Naive B cell (primary cell): Measurements from ENCODE around the gene SPTLC2. TPM values are rescaled to one million over a fixed set of nuclear protein-coding genes. Genes with fewer than 3 reads are reported as not detected.

Experiments
- ATAC-seq, 2 donors: fragments of 150-1000 bp; cut with Tn5 transposase; 2 replicates each; pipeline ENCODE4 v1.10.0; 2021; ENCODE audit warnings: low read depth in 2 of 2, mild to moderate bottlenecking in 2 of 2, moderate library complexity in 2 of 2
- DNase-seq: peaks from one replicate; pipeline ENCODE4 v3.0.0; 2022
- H3K27ac Mint-ChIP-seq, 6 donors: one replicate each; pipeline ENCODE4 v1.8.0; 2020 to 2022; ENCODE audit warnings: mild to moderate bottlenecking in 6 of 6, mixed read lengths in 6 of 6, moderate library complexity in 5 of 6, inconsistent platforms in 2 of 6
- H3K27me3 Mint-ChIP-seq, 3 donors: one replicate each; pipeline ENCODE4 v1.8.0; 2021 to 2022; ENCODE audit warnings: mixed read lengths in 3 of 3, mild to moderate bottlenecking in 1 of 3
- H3K36me3 Mint-ChIP-seq, 2 donors: one replicate each; pipeline ENCODE4 v1.8.0; 2020 to 2022; ENCODE audit warnings: mixed read lengths in 2 of 2, inconsistent platforms in 1 of 2, mild to moderate bottlenecking in 1 of 2
- H3K4me1 Mint-ChIP-seq, 3 donors: one replicate each; pipeline ENCODE4 v1.8.0; 2020 to 2022; ENCODE audit warnings: mixed read lengths in 3 of 3, inconsistent platforms in 1 of 3, mild to moderate bottlenecking in 1 of 3, moderate library complexity in 1 of 3
- H3K4me3 Mint-ChIP-seq, 8 donors: one replicate each; pipeline ENCODE4 v1.8.0; 2020 to 2022; ENCODE audit warnings: mild to moderate bottlenecking in 8 of 8, mixed read lengths in 8 of 8, moderate library complexity in 8 of 8, inconsistent platforms in 2 of 8
- H3K9me3 Mint-ChIP-seq, 7 donors: one replicate each; pipeline ENCODE4 v1.8.0; 2020 to 2022; ENCODE audit warnings: mixed read lengths in 7 of 7, mild to moderate bottlenecking in 5 of 7, inconsistent platforms in 2 of 7, moderate library complexity in 1 of 7
- polyA plus RNA-seq, 6 donors: library from polyadenylated mRNA; unstranded; fragments of 300-500 nt; fragmentation: Illumina TruSeq; gene quantifications; one replicate each; pipeline ENCODE4 v1.2.3, GENCODE V29; 2021; ENCODE audit warnings: low read depth in 6 of 6

SPTLC2 gene
- polyA plus RNA-seq, 6 donors from 2014 or later = 2.1 to 37.2 (median 32.8) TPM

DNA sequence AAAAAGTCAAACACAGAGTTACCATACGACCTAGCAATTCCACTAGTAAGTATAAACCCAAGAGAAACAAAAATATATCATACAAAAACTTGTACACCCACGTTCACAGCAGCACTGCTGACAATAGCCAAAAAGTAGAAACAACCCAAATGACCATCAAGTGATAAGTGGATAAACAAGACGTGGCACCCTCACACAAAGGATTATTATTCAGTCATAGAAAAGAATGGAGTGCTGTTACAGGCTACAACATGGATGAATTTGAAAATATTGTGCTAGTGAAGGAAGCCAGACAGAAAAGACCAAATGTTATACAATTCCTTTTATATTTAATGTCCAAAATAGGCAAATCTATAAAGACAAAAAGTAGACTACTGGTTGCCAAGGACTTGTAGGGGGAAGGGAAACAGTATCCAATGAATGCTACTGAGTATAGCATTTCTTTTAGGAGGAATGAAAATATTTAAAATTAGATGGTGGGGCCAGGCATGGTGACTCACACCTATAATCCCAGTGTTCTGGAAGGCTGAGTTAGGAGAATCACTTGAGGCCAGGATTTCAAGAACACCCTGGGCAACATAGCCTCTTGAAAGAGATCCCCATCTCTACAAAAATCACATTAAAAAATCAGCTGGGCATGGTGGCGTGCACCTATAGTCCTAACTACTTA is 41.9 kb downstream of the SPTLC2 start:
- no peaks in the 10 kb centered on the region for H3K27me3 Mint-ChIP-seq
- H3K4me3 Mint-ChIP-seq = no peak overlapping the region
- H3K27ac Mint-ChIP-seq = peak overlapping the region in 3 of 6 donors; percentile 3 to 88 (median 29)
- DNase-seq = no peak
- H3K36me3 Mint-ChIP-seq = peaks cover 8 to 20% of the 10 kb centered on the region in 2 donors
- no peak for ATAC-seq
- H3K4me1 Mint-ChIP-seq = peaks cover 4 to 24% (median 11%) of the 10 kb centered on the region in 3 donors
- no peaks in the 10 kb centered on the region for H3K9me3 Mint-ChIP-seq

DNA sequence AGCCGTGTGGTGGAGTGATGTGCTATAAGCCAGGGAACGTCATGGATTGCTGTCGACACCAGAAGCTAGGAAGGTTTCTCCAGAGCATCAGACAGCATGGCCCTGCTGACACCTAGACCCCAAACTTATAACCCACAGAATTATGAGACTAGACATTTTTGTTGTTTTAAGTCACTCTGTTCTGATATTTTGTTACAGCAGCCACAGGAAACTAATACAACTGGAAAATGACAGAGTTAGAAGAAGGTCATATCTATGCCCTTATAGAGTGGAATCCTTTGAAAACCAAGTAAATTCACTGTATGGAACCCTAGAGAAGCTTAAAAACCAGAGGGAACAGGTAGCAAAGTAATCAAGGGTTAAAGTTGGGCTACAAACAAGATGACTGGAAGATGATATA is 42.5 kb downstream of the SPTLC2 start:
- H3K4me3 Mint-ChIP-seq = no peak overlapping the region
- peaks cover 14 to 25% of the 10 kb centered on the region in 2 donors for H3K36me3 Mint-ChIP-seq
- ATAC-seq (no peak), DNase-seq (no peak)
- peak overlapping the region in 2 of 6 donors; percentile 3 to 83 for H3K27ac Mint-ChIP-seq
- H3K9me3 Mint-ChIP-seq = no peaks in the 10 kb centered on the region
- H3K4me1 Mint-ChIP-seq = peaks cover 4 to 23% (median 6%) of the 10 kb centered on the region in 3 donors
- no peaks in the 10 kb centered on the region for H3K27me3 Mint-ChIP-seq

DNA sequence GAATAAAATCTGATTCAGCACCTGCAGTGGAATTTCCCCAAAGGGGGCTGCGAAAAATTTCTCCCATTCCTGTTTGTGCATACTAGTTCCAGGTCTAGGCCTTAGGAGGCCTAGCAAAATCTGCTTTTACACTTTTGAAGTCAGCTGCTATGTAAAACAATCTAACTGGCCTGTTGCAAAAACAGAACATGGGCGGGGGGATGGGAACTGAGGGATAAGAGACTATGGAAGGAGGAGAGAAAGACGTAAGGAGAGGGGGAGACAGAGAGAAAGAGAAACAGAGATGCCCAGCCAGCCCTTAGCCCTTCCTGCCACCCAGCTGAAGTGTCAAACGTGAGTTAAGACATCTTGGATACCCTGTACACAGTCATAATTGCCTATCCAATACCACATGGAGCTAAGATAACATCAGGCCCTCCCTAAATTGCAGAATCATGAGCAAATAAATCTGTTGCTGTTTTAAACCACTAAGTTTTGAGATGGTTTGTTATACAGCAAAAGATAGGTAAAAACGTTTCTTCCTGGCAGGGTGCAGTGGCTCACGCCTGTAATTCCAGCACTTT is 45.6 kb downstream of the SPTLC2 start:
- Mint-ChIP-seq H3K36me3 (peaks cover 17 to 28% of the 10 kb centered on the region in 2 donors), H3K9me3 (no peaks in the 10 kb centered on the region), H3K27ac (peak overlapping the region; percentile 47 to 94 (median 84)), H3K4me1 (peaks cover 4 to 23% (median 6%) of the 10 kb centered on the region in 3 donors), H3K4me3 (no peak overlapping the region), H3K27me3 (no peaks in the 10 kb centered on the region)
- no peak for ATAC-seq
- DNase-seq = no peak

DNA sequence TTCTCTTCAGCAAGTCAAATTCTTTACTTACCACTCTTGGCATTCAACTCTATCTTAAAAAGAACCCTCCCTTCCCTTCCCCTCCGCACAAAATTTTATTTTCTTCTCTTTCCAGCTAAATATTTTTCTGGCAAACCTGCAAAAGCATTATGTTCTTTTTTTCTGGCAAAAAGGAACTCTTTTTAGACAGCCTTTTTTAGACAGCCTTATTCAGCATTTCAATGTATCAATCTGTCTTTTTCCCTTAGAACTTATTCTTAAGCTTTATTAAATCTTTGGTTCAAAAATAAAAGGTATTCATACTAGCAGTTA is 50.5 kb downstream of the SPTLC2 start:
- Mint-ChIP-seq H3K36me3 (peaks cover 10 to 35% of the 10 kb centered on the region in 2 donors), H3K4me3 (no peak overlapping the region), H3K27me3 (no peaks in the 10 kb centered on the region), H3K27ac (peak overlapping the region in 2 of 6 donors; percentile 16 to 21), H3K4me1 (peaks cover 8 to 17% (median 12%) of the 10 kb centered on the region in 3 donors), H3K9me3 (no peaks in the 10 kb centered on the region)
- DNase-seq (no peak), ATAC-seq (no peak)

DNA sequence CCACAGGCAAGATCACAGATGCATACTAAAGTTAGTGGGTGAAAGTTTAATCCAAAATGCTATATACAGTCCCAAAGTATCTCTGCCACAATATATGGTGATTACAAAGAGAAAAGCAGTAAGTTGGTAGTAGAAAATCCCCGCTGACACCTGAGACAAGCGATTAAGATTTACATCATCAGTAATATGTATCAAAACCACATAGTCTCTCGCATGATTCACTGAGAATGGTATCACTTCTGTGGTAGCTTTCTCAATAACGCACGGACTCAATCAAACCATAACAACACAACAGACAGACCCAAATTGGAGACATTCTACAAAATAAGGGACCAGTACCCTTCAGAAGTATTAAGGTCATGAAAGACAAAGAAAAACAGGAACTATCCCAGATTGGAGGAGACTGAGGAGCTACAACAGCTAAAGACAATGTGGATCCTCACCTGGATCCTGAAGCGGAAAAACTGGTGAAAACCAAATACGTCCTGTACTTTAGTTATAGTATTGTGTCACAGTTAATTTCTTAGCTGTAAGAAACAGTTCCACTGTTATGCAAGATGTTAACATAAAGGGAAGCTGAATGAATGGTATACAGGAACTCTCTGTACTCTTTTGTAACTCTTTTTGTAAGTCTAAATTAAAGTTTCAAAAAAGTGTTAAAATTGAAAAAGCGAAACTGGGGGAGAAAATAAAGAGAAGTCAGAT is 51.0 kb downstream of the SPTLC2 start:
- Mint-ChIP-seq H3K4me3 (no peak overlapping the region), H3K4me1 (peaks cover 3 to 16% (median 7%) of the 10 kb centered on the region in 3 donors), H3K9me3 (no peaks in the 10 kb centered on the region), H3K27ac (peak overlapping the region in 3 of 6 donors; percentile 5 to 35 (median 21)), H3K27me3 (no peaks in the 10 kb centered on the region), H3K36me3 (peaks cover 15 to 35% of the 10 kb centered on the region in 2 donors)
- peak in 1 of 2 donors; percentile 61 for ATAC-seq
- no peak for DNase-seq

DNA sequence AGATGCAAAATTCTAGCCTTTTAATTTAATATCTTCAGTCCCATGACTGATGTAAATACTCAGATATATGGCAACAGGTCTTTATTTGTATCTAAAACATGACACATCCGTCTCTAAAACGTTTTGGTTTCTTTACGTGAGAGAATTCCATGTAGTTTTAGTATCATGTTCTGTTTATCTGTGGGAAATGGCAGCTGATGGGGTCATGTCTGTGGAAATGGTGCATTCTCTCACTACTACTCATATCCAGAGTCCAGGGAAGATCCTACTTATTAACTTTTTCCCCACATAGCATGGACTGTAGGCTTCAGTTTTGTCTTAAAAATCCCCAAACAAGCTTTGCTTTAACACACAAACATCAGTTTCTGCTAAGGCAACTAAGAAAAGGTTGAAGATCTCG is 53.8 kb downstream of the SPTLC2 start:
- H3K27me3 Mint-ChIP-seq = no peaks in the 10 kb centered on the region
- peaks cover 0 to 19% (median 7%) of the 10 kb centered on the region in 3 donors for H3K4me1 Mint-ChIP-seq
- DNase-seq (no peak), ATAC-seq (no peak)
- no peak overlapping the region for H3K4me3 Mint-ChIP-seq
- H3K36me3 Mint-ChIP-seq = peaks cover 8 to 26% of the 10 kb centered on the region in 2 donors
- H3K9me3 Mint-ChIP-seq = no peaks in the 10 kb centered on the region
- H3K27ac Mint-ChIP-seq = peak overlapping the region in 3 of 6 donors; percentile 47 to 83 (median 51)

DNA sequence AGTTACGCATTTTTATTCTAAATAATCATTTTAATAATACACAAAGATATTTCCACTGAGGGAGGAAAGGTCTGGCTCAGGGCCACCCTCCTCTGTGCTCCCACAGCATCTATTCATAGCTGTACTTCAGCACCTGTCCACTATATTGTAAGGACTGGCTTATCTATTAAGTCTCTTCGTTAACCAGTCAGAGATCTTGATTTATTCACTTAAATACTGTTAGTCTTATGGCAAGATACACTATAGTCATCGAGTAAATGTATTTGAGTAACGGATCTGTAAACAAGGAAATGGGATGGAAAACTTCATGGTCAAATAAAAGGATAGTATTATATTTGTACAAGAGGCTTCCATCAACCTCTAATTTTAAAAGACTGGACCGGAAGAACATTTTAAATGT is 54.6 kb downstream of the SPTLC2 start:
- H3K9me3 Mint-ChIP-seq = no peaks in the 10 kb centered on the region
- DNase-seq (no peak), ATAC-seq (no peak)
- no peak overlapping the region for H3K27ac Mint-ChIP-seq
- H3K4me1 Mint-ChIP-seq = peaks cover 0 to 19% (median 7%) of the 10 kb centered on the region in 3 donors
- no peak overlapping the region for H3K4me3 Mint-ChIP-seq
- no peaks in the 10 kb centered on the region for H3K27me3 Mint-ChIP-seq
- peaks cover 8 to 21% of the 10 kb centered on the region in 2 donors for H3K36me3 Mint-ChIP-seq

DNA sequence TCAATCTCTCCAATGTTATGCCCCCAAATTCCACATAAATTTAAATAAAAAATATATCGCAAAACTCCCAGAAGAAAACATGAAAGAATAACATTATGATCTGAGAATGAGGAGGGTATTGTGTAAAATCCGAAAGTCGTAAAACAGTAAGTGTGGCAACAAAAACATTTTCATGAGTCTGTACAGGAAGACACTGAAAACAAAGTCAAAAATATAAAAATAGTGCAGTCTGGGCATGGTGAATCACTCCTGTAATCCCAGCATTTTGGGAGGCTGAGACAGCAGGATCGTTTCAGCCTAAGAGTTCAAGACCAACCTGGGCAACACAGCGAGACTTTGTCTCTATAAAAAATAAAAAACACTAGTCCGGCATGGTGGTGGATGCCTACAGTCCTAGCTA is 57.1 kb downstream of the SPTLC2 start:
- H3K4me3 Mint-ChIP-seq = no peak overlapping the region
- no peaks in the 10 kb centered on the region for H3K9me3 Mint-ChIP-seq
- H3K36me3 Mint-ChIP-seq = peaks cover 8 to 30% of the 10 kb centered on the region in 2 donors
- H3K27ac Mint-ChIP-seq = peak overlapping the region in 1 of 6 donors; percentile 47
- H3K4me1 Mint-ChIP-seq = peaks cover 5 to 14% (median 13%) of the 10 kb centered on the region in 3 donors
- DNase-seq (no peak), ATAC-seq (no peak)
- no peaks in the 10 kb centered on the region for H3K27me3 Mint-ChIP-seq

DNA sequence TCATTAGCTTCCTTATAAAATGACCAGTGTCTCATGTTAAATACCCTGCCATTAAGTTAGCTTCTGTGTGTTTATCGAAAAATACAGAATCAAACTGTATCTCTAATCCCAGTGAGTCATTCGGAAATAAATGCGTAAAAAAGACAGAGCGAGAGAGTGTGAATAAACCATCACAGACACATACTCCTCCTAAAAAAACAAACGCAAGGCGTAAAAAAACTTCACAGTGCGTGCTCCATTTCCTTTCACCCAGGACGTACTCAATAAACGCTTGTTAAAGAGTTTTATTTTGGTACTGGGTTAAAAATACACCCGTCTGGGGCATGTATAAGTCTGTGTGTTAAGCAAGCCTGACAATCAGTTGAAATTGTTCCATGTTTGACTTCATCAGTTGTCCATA is 59.0 kb downstream of the SPTLC2 start:
- H3K9me3 Mint-ChIP-seq = no peaks in the 10 kb centered on the region

DNA sequence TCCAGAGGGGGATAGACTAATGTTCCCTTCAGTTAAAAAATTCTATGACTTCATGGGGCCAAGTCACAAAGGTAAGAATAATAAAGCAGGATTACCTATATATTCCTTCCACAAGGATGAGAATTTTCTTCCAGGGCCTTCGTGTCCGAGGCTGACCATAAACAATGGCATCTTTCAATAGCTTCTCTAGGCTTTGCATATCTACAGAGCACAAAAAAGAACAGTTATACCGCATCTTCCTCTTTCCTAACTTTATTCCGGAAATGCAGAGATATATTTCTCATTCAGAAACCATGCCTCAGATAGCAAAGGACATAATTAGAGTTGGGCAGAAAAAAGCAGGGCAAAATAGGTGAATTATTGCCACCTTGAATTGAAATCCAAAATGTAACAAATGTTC is 59.5 kb downstream of the SPTLC2 start:
- Mint-ChIP-seq H3K9me3 (no peaks in the 10 kb centered on the region), H3K4me1 (peaks cover 5 to 21% (median 8%) of the 10 kb centered on the region in 3 donors), H3K4me3 (peak overlapping the region in 5 of 8 donors; percentile 10 to 84 (median 46)), H3K27ac (peak overlapping the region in 4 of 6 donors; percentile 15 to 92 (median 58)), H3K27me3 (no peaks in the 10 kb centered on the region), H3K36me3 (peaks cover 8 to 19% of the 10 kb centered on the region in 2 donors)
- ATAC-seq (peak in 1 of 2 donors; percentile 63), DNase-seq (no peak)

More for the DNA sequence above, 59.0 kb downstream of the SPTLC2 start:
- Mint-ChIP-seq H3K4me3 (peak overlapping the region in 5 of 8 donors; percentile 10 to 84 (median 46)), H3K27ac (peak overlapping the region in 4 of 6 donors; percentile 15 to 92 (median 58)), H3K36me3 (peaks cover 8 to 23% of the 10 kb centered on the region in 2 donors), H3K27me3 (no peaks in the 10 kb centered on the region), H3K4me1 (peaks cover 5 to 21% (median 8%) of the 10 kb centered on the region in 3 donors)
- DNase-seq (no peak), ATAC-seq (no peak)

DNA sequence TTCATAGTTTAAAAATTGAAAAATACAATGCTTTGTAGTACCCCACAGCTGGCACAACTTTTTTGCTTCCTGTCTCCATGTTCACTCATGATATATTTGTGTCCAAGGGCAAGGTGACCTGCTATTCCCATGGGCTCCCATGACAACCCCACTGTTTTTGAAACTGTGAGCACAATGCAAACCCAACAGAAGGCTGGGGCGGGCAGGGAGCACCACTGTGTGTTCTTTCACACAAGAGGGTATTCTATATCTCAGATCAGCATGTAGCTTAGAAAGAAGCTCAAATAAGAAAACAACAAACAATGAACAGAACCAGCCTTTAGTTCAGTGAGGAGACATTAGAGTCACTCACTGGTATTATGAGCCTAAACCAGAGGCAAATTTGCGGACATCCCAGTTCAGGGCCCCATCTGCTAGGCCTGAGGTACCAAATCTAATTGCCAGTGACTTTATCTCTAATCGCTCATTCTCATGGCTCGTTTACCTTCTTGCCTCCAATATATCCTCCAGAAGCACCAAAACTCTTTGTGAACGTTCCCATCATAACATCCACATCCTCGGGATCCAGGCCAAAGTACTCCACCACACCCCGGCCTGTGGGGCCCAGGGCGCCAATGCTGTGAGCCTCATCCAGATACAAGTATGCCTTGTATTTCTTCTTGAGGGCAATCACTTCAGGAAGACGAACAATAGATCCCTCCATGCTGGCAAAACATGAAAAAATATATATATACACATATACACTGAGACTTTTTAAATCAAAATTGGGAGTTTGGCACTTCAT is 61.4 kb downstream of the SPTLC2 start:
- peak overlapping the region in 4 of 6 donors; percentile 16 to 78 (median 70) for H3K27ac Mint-ChIP-seq
- peaks cover 0 to 13% of the 10 kb centered on the region in 2 donors for H3K36me3 Mint-ChIP-seq
- peaks cover 0 to 23% (median 5%) of the 10 kb centered on the region in 3 donors for H3K4me1 Mint-ChIP-seq
- H3K27me3 Mint-ChIP-seq = no peaks in the 10 kb centered on the region
- H3K4me3 Mint-ChIP-seq = peak overlapping the region in 3 of 8 donors; percentile 31 to 77 (median 64)
- ATAC-seq = no peak
- no peak for DNase-seq
- H3K9me3 Mint-ChIP-seq = no peaks in the 10 kb centered on the region

DNA sequence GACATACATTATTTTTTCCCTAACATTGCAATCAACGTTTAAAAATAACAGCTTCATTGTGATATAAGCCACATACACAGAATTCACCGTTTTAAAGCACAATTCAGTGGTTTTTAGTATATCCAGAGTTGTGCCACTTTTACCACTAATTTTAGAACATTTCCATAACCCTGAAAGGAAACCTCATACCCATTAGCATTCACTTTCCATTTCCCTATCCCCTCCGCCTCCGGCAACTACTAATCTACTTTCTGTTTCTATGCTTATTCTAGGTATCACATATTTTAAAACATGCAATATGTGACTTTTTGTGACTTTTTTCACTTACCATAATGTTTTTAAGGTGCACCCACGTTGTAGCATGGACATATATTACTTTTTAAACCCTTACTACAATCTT is 62.2 kb downstream of the SPTLC2 start:
- H3K36me3 Mint-ChIP-seq = peaks cover 0 to 13% of the 10 kb centered on the region in 2 donors
- H3K4me3 Mint-ChIP-seq = peak overlapping the region in 4 of 8 donors; percentile 29 to 77 (median 40)
- H3K27me3 Mint-ChIP-seq = no peaks in the 10 kb centered on the region
- no peak for DNase-seq
- peaks cover 0 to 23% (median 5%) of the 10 kb centered on the region in 3 donors for H3K4me1 Mint-ChIP-seq
- peak overlapping the region in 4 of 6 donors; percentile 40 to 78 (median 72) for H3K27ac Mint-ChIP-seq
- peak in 1 of 2 donors; percentile 45 for ATAC-seq
- no peaks in the 10 kb centered on the region for H3K9me3 Mint-ChIP-seq

DNA sequence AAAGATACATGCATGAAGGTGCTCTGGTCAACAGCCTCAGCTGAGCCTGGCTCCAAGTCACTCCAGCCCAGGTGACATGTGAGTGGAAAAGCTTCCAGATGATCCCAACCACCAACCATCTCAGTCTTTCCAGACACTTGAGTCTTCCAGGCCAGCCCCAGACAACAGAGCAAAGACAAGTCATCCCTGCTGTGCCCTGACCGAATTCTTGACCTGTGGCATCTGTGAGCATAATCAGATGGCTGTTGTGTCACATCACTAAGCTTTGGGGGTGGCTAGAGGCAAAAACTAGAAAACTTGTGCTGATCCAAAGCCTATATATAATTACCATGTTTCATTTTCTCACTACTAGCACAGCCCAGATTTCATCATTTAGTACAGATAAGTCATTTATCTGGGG is 67.0 kb downstream of the SPTLC2 start:
- no peaks in the 10 kb centered on the region for H3K27me3 Mint-ChIP-seq
- H3K4me3 Mint-ChIP-seq = no peak overlapping the region
- peaks cover 5 to 8% of the 10 kb centered on the region in 2 donors for H3K36me3 Mint-ChIP-seq
- DNase-seq (no peak), ATAC-seq (no peak)
- no peaks in the 10 kb centered on the region for H3K9me3 Mint-ChIP-seq
- H3K4me1 Mint-ChIP-seq = peaks cover 3 to 13% (median 4%) of the 10 kb centered on the region in 3 donors
- peak overlapping the region in 1 of 6 donors; percentile 16 for H3K27ac Mint-ChIP-seq
